ENCODE data around the gene BCORL1. TPM values are rescaled to one million over a fixed set of nuclear protein-coding genes. Genes with fewer than 3 reads are reported as not detected.
A peak's percentile ranks its signal among the peaks of the same experiment; 100 is the strongest.

The BCORL1 gene
- total RNA-seq, 1 experiment from 2014 or later = 0.50 TPM

DNA sequence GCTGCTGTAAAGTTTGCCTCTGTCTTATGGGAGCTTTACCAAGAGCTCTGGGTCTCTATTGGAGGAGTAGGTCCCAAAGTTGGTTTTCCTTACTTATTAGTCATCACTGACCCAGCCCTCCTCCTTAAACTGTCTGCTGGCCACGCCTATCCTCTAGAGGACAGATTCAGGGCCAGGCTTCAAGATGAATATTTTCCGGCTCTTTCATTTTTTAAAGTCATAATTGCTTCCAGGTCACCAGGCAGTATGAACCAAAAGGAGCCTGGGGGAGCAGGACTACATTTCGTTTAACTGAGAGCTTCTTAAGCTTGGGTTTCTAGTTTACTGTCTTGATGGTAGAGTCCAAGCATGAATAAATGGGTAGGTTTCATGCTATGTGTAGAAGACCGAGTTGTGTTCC lies 13.7 kb downstream of the BCORL1 start:
- in situ Hi-C loops (cut with HindIII; ENCODE audit: low pct_unique_long_range_greater_than_20kb, low sequenced_read_pairs) = no loop called here
- DNase-seq (ENCODE audit: low read depth, low spot score) = no peak

- in situ Hi-C loops (cut with HindIII; ENCODE audit: low pct_unique_long_range_greater_than_20kb, low sequenced_read_pairs) = no loop called here
- no peak for DNase-seq (ENCODE audit: low read depth, low spot score)
Observed at GRCh38 chrX:129997086-129997485, 14.7 kb downstream of the BCORL1 start.

- in situ Hi-C loops (cut with HindIII; ENCODE audit: low pct_unique_long_range_greater_than_20kb, low sequenced_read_pairs) = no loop called here
- no peak for DNase-seq (ENCODE audit: low read depth, low spot score)
Observed at GRCh38 chrX:129998021-129998420, 15.6 kb downstream of the BCORL1 start.

- DNase-seq (ENCODE audit: low read depth, low spot score) = no peak
- in situ Hi-C loops (cut with HindIII; ENCODE audit: low pct_unique_long_range_greater_than_20kb, low sequenced_read_pairs) = no loop called here
Observed at GRCh38 chrX:130001893-130002292, 19.5 kb downstream of the BCORL1 start.

DNA sequence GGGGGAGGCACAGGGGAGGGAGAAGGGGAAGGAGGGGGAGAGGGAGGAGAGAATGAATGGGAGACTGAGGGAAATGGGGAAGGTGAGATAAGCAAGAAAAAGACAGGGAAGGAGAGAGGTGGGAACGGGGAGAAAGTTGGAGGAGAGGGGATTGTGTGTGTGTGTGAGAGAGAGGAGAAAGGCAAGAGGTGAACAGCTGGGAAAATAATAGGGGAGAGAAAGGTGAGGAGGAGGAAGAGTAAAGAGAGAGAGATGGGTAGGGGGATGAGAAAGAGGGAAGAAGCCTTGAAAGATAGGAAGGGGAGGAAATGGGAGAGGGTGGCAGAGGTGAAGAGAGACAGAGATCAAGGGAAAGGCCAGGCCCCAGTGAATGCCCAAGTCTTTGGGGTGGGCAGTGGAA lies 20.1 kb downstream of the BCORL1 start:
- in situ Hi-C loops (cut with HindIII; ENCODE audit: low pct_unique_long_range_greater_than_20kb, low sequenced_read_pairs) = no loop called here
- no peak for DNase-seq (ENCODE audit: low read depth, low spot score)

- no peak for DNase-seq (ENCODE audit: low read depth, low spot score)
- in situ Hi-C loops (cut with HindIII; ENCODE audit: low pct_unique_long_range_greater_than_20kb, low sequenced_read_pairs) = no loop called here
Observed at GRCh38 chrX:130005089-130005807, 22.8 kb downstream of the BCORL1 start.

- in situ Hi-C loops (cut with HindIII; ENCODE audit: low pct_unique_long_range_greater_than_20kb, low sequenced_read_pairs) = no loop called here
- DNase-seq (ENCODE audit: low read depth, low spot score) = no peak
Observed at GRCh38 chrX:130009658-130010223, 27.3 kb downstream of the BCORL1 start.

- no peak for DNase-seq (ENCODE audit: low read depth, low spot score)
- in situ Hi-C loops (cut with HindIII; ENCODE audit: low pct_unique_long_range_greater_than_20kb, low sequenced_read_pairs) = no loop called here
Observed at GRCh38 chrX:130012683-130013082, 30.2 kb downstream of the BCORL1 start.

GRCh38 chrX:130013661-130014060 lies 31.2 kb downstream of the BCORL1 start:
- DNase-seq (ENCODE audit: low read depth, low spot score) = no peak
- in situ Hi-C loops (cut with HindIII; ENCODE audit: low pct_unique_long_range_greater_than_20kb, low sequenced_read_pairs) = no loop called here

DNA sequence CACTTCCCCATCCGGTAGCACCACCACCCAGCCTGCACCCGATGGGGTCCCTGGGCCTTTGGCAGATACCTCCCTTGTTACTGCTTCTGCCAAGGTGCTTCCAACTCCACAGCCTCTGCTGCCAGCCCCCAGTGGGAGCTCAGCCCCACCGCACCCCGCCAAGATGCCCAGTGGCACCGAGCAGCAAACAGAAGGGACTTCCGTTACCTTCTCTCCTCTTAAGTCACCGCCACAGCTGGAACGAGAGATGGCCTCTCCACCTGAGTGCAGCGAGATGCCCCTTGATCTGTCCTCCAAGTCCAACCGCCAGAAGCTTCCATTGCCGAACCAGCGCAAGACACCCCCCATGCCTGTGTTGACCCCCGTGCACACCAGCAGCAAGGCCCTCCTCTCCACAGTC lies 31.9 kb downstream of the BCORL1 start:
- in situ Hi-C loops (cut with HindIII; ENCODE audit: low pct_unique_long_range_greater_than_20kb, low sequenced_read_pairs) = no loop called here
- DNase-seq (ENCODE audit: low read depth, low spot score) = no peak

GRCh38 chrX:130014770-130015169 lies 32.3 kb downstream of the BCORL1 start:
- in situ Hi-C loops (cut with HindIII; ENCODE audit: low pct_unique_long_range_greater_than_20kb, low sequenced_read_pairs) = no loop called here
- DNase-seq (ENCODE audit: low read depth, low spot score) = no peak

DNA sequence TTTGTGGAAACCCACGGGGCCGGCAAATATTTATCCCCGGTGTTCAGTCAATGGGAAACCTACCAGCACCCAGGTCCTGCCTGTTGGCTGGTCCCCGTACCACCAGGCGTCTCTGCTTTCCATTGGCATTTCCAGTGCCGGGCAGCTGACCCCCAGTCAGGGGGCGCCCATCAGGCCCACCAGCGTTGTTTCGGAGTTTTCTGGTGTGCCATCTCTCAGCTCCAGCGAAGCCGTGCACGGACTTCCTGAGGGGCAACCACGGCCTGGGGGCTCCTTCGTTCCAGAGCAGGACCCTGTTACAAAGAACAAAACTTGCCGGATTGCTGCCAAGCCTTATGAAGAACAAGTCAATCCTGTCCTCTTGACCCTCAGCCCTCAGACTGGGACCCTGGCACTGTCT lies 32.7 kb downstream of the BCORL1 start:
- no peak for DNase-seq (ENCODE audit: low read depth, low spot score)
- in situ Hi-C loops (cut with HindIII; ENCODE audit: low pct_unique_long_range_greater_than_20kb, low sequenced_read_pairs) = no loop called here

GRCh38 chrX:130018143-130018542 lies 35.7 kb downstream of the BCORL1 start:
- DNase-seq (ENCODE audit: low read depth, low spot score) = no peak
- in situ Hi-C loops (cut with HindIII; ENCODE audit: low pct_unique_long_range_greater_than_20kb, low sequenced_read_pairs) = no loop called here

- in situ Hi-C loops (cut with HindIII; ENCODE audit: low pct_unique_long_range_greater_than_20kb, low sequenced_read_pairs) = no loop called here
- no peak for DNase-seq (ENCODE audit: low read depth, low spot score)
Observed at GRCh38 chrX:130020661-130021324, 38.4 kb downstream of the BCORL1 start.

DNA sequence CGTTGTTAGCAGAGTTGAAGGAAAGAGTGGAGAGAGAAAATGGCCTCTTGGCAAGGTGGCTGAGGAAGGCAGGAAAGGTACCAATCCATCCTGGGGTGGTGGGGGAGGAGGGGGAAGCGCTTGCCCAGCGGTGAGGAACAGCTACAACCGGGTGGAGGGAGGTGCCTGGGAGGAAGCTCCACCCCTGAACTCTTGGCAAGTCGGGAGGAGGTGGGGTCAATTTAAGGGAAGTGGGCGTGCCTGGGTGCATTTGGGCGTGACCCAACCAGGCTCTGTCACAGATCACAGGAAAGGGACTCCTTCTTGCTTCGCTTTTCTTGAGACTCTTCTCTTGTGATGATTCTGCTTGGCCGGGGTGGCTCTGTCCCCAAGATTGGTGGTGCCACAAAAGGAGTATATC lies 41.7 kb downstream of the BCORL1 start:
- in situ Hi-C loops (cut with HindIII; ENCODE audit: low pct_unique_long_range_greater_than_20kb, low sequenced_read_pairs) = no loop called here
- DNase-seq (ENCODE audit: low read depth, low spot score) = peak; percentile 75

GRCh38 chrX:130025256-130025655 lies 42.8 kb downstream of the BCORL1 start:
- peak; percentile 30 for DNase-seq (ENCODE audit: low read depth, low spot score)
- in situ Hi-C loops (cut with HindIII; ENCODE audit: low pct_unique_long_range_greater_than_20kb, low sequenced_read_pairs) = no loop called here

GRCh38 chrX:130027569-130027968 lies 45.1 kb downstream of the BCORL1 start:
- DNase-seq (ENCODE audit: low read depth, low spot score) = no peak
- in situ Hi-C loops (cut with HindIII; ENCODE audit: low pct_unique_long_range_greater_than_20kb, low sequenced_read_pairs) = no loop called here

GRCh38 chrX:130028196-130028595 lies 45.8 kb downstream of the BCORL1 start:
- in situ Hi-C loops (cut with HindIII; ENCODE audit: low pct_unique_long_range_greater_than_20kb, low sequenced_read_pairs) = no loop called here
- DNase-seq (ENCODE audit: low read depth, low spot score) = peak; percentile 37

DNA sequence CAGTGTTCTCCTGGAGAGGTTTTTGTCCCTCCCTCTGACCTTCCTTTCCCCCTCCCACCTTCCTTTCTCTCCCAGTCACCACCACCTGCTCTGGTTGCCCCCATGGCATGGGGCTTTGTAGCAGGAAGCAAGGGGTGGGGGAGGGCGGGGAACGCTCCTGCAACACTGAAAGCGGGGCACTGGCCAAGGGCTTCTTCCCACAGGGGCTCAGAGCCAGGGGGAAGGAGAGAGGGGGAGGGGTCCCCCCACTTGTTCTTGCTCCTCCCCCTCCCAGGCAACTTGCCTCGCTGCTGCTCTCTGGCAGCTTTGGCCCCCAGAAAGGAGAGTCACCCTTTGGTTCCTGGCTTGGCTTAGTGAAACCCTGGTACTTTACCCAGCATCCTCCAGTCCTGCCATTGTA lies 48.4 kb downstream of the BCORL1 start:
- no peak for DNase-seq (ENCODE audit: low read depth, low spot score)
- in situ Hi-C loops (cut with HindIII; ENCODE audit: low pct_unique_long_range_greater_than_20kb, low sequenced_read_pairs) = no loop called here

All from SK-MEL-5 (cell line).